ENCODE measurements around the gene EYS. TPM values are rescaled to one million over a fixed set of nuclear protein-coding genes. Genes with fewer than 3 reads are reported as not detected.

EYS gene
- total and polyA plus RNA-seq, 9 of the 15 experiments (the other 6 are each of a cell fraction or from before 2014, with no cell fraction given) = 0.03 to 0.36 (median 0.10) TPM; not detected in 2

DNA sequence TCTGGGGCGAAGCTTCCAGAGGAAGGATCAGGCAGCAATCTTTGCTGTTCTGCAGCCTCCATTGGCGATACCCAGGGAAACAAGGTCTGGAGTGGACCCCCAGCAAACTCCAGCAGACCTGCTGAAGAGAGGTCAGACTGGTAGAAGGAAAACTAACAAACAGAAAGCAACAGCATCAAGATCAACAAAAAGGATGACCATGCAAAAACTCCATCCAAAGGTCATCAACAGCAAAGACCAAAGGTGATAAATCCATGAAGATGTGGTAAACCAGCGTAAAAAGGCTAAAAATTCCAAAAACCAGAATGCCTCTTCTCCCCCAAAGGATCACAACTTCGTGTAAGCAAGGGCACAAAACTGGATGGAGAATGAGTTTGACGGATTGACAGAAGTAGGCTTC lies 1818.6 kb downstream of the EYS start:
- H2AFZ ChIP-seq (ENCODE audit: low read depth, low read length) = no peak overlapping the region
- no peak overlapping the region for H3K4me2 ChIP-seq (ENCODE audit: insufficient read depth, low read length)
- no peak overlapping the region for H3K27ac ChIP-seq (ENCODE audit: extremely low read depth, low read depth, low read length)
- H3K27me3 ChIP-seq (ENCODE audit: control insufficient read depth in 2 of 2, insufficient read depth in 2 of 2, low read length in 2 of 2) = no peaks in the 10 kb centered on the region
- 4% methylated on average over 5 of the region's 5 CpGs for WGBS (ENCODE audit: insufficient coverage, low coverage, missing lambda C conversion rate)
- ChIA-PET POLR2A (no interaction called here), CTCF (ENCODE audit: low intra/inter-chr PET ratio) (no interaction called here)
- no peaks in the 10 kb centered on the region for H3K9me1 ChIP-seq (ENCODE audit: control insufficient read depth, insufficient read depth, low read length)
- DNase-seq (ENCODE audit: extremely low read depth in 1 of 4, low spot score in 3 of 4) (no peak), FAIRE-seq (no peak), ATAC-seq (no peak)
- no peaks in the 10 kb centered on the region for H3K79me2 ChIP-seq (ENCODE audit: control insufficient read depth, insufficient read depth, low read length)
- no peak for TF ChIP-seq HDAC6 (IDR thresholded peaks at IDR 0.05; ENCODE audit: low read depth, low read length)
- TF ChIP-seq TCFL5 (CRISPR knock-in tag; conservative IDR thresholded peaks at IDR 0.05) = no peak
- no peak for TF ChIP-seq HIVEP1 (CRISPR knock-in tag; IDR thresholded peaks at IDR 0.05)
- TF ChIP-seq, protein P1, sequence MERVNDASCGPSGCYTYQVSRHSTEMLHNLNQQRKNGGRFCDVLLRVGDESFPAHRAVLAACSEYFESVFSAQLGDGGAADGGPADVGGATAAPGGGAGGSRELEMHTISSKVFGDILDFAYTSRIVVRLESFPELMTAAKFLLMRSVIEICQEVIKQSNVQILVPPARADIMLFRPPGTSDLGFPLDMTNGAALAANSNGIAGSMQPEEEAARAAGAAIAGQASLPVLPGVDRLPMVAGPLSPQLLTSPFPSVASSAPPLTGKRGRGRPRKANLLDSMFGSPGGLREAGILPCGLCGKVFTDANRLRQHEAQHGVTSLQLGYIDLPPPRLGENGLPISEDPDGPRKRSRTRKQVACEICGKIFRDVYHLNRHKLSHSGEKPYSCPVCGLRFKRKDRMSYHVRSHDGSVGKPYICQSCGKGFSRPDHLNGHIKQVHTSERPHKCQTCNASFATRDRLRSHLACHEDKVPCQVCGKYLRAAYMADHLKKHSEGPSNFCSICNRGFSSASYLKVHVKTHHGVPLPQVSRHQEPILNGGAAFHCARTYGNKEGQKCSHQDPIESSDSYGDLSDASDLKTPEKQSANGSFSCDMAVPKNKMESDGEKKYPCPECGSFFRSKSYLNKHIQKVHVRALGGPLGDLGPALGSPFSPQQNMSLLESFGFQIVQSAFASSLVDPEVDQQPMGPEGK (CRISPR knock-in tag; IDR thresholded peaks at IDR 0.05; ENCODE audit: borderline replicate concordance) = no peak
- TF ChIP-seq WHSC1 (IDR thresholded peaks at IDR 0.05; ENCODE audit: low read length) = no peak
- no peak for TF ChIP-seq NRF1 (conservative IDR thresholded peaks at IDR 0.05 in 1 of 2, IDR thresholded peaks at IDR 0.05 in 1 of 2)
- TF ChIP-seq EHMT2 (IDR thresholded peaks at IDR 0.05) = no peak
- TF ChIP-seq HNRNPH1 (optimal IDR thresholded peaks at IDR 0.05; ENCODE audit: low read depth, low read length) = no peak
- TF ChIP-seq HNRNPL (IDR thresholded peaks at IDR 0.05; ENCODE audit: low read depth, low read length) = no peak
- TF ChIP-seq, protein P2, sequence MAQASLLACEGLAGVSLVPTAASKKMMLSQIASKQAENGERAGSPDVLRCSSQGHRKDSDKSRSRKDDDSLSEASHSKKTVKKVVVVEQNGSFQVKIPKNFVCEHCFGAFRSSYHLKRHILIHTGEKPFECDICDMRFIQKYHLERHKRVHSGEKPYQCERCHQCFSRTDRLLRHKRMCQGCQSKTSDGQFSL (CRISPR knock-in tag; IDR thresholded peaks at IDR 0.05) = no peak
- TF ChIP-seq, protein P2 (tag; IDR thresholded peaks at IDR 0.05) = no peak
- TF ChIP-seq, protein P3, sequence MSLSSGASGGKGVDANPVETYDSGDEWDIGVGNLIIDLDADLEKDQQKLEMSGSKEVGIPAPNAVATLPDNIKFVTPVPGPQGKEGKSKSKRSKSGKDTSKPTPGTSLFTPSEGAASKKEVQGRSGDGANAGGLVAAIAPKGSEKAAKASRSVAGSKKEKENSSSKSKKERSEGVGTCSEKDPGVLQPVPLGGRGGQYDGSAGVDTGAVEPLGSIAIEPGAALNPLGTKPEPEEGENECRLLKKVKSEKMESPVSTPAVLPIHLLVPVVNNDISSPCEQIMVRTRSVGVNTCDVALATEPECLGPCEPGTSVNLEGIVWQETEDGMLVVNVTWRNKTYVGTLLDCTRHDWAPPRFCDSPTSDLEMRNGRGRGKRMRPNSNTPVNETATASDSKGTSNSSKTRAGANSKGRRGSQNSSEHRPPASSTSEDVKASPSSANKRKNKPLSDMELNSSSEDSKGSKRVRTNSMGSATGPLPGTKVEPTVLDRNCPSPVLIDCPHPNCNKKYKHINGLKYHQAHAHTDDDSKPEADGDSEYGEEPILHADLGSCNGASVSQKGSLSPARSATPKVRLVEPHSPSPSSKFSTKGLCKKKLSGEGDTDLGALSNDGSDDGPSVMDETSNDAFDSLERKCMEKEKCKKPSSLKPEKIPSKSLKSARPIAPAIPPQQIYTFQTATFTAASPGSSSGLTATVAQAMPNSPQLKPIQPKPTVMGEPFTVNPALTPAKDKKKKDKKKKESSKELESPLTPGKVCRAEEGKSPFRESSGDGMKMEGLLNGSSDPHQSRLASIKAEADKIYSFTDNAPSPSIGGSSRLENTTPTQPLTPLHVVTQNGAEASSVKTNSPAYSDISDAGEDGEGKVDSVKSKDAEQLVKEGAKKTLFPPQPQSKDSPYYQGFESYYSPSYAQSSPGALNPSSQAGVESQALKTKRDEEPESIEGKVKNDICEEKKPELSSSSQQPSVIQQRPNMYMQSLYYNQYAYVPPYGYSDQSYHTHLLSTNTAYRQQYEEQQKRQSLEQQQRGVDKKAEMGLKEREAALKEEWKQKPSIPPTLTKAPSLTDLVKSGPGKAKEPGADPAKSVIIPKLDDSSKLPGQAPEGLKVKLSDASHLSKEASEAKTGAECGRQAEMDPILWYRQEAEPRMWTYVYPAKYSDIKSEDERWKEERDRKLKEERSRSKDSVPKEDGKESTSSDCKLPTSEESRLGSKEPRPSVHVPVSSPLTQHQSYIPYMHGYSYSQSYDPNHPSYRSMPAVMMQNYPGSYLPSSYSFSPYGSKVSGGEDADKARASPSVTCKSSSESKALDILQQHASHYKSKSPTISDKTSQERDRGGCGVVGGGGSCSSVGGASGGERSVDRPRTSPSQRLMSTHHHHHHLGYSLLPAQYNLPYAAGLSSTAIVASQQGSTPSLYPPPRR (CRISPR knock-in tag; IDR thresholded peaks at IDR 0.05; ENCODE audit: borderline replicate concordance) = no peak
- no peak for TF ChIP-seq ZBTB17 (CRISPR knock-in tag; IDR thresholded peaks at IDR 0.05)
- no peak for TF ChIP-seq PPARD (CRISPR knock-in tag; IDR thresholded peaks at IDR 0.05)
- TF ChIP-seq, protein P4, sequence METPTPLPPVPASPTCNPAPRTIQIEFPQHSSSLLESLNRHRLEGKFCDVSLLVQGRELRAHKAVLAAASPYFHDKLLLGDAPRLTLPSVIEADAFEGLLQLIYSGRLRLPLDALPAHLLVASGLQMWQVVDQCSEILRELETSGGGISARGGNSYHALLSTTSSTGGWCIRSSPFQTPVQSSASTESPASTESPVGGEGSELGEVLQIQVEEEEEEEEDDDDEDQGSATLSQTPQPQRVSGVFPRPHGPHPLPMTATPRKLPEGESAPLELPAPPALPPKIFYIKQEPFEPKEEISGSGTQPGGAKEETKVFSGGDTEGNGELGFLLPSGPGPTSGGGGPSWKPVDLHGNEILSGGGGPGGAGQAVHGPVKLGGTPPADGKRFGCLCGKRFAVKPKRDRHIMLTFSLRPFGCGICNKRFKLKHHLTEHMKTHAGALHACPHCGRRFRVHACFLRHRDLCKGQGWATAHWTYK (CRISPR knock-in tag; IDR thresholded peaks at IDR 0.05) = no peak
- H4K20me1 ChIP-seq (replicated peaks; ENCODE audit: control insufficient read depth, insufficient read depth, low read length) = no peaks in the 10 kb centered on the region
- BruUV-seq (replicated peaks) = no TSS peak
- no peaks in the 10 kb centered on the region for H3K4me1 ChIP-seq (replicated peaks in 1 of 2; ENCODE audit: control insufficient read depth in 2 of 2, insufficient read depth in 2 of 2, low read length in 2 of 2)
- H3K4me3 ChIP-seq = no peak overlapping the region
- no peaks in the 10 kb centered on the region for H3K9me3 ChIP-seq (replicated peaks; ENCODE audit: control insufficient read depth, insufficient read depth, low read depth, low read length)
- H3K9ac ChIP-seq (ENCODE audit: insufficient read depth in 1 of 2, low read depth in 2 of 2, low read length in 2 of 2) = no peak overlapping the region
- intact Hi-C loops (cut with micrococcal nuclease) (no loop called here), in situ Hi-C loops (cut with MboI) (no loop called here)
- no peaks in the 10 kb centered on the region for H3K36me3 ChIP-seq (ENCODE audit: control insufficient read depth, insufficient read depth, low read length)
